HG03025 (cell line): Measurements from ENCODE around the gene GSTT2.
"Not testable (repeated sequence)": the region's sequence is repeated elsewhere in the genome, so short reads cannot be mapped to it uniquely, and the experiment has no call there.

Source experiments
- ATAC-seq: cut with Tn5 transposase; IDR thresholded peaks from one replicate; pipeline ENCODE4 v1.9.1; 2021; ENCODE audit warnings: mild to moderate bottlenecking, moderate library complexity; ENCODE audit not compliant: unreplicated experiment, low FRiP score

GSTT2 gene

GRCh38 chr22:23979557-23980240 lies at the start of gene GSTT2:
GSTT2 (plus strand) TSS chr22:23980134.
- ATAC-seq, result not testable (repeated sequence)

- no peak for ATAC-seq
These were observed 41.5 kb upstream of the GSTT2 start for GRCh38 chr22:23938328-23939016.

- no peak for ATAC-seq
These were observed 40.9 kb upstream of the GSTT2 start for GRCh38 chr22:23939017-23939357.

GRCh38 chr22:23940166-23940565 lies 39.8 kb upstream of the GSTT2 start:
- ATAC-seq, result not testable (repeated sequence)

GRCh38 chr22:23947391-23947790 lies 32.5 kb upstream of the GSTT2 start:
- not testable (repeated sequence) for ATAC-seq

DNA sequence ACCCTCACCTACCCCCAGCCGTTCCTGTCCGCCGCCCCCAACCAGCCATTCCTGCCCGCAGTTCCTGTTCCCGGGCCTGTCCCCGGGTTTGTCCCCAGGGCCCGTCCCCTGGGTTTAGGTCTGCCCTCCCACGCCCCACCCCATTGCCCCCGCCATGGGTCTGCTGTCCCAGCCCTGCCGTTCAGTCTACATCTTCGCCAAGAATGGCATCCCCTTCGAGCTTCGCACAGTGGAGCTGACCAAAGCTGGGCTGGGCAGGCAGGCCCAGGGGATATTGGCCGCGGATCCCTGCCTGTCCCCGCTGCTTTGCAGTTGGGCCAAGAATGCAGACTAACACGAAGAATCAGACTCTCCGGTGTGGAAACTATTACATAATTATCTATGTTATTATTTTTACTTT lies 30.2 kb upstream of the GSTT2 start:
- ATAC-seq, result not testable (repeated sequence)

GRCh38 chr22:23951383-23951782 lies 28.6 kb upstream of the GSTT2 start:
- ATAC-seq, result not testable (repeated sequence)

DNA sequence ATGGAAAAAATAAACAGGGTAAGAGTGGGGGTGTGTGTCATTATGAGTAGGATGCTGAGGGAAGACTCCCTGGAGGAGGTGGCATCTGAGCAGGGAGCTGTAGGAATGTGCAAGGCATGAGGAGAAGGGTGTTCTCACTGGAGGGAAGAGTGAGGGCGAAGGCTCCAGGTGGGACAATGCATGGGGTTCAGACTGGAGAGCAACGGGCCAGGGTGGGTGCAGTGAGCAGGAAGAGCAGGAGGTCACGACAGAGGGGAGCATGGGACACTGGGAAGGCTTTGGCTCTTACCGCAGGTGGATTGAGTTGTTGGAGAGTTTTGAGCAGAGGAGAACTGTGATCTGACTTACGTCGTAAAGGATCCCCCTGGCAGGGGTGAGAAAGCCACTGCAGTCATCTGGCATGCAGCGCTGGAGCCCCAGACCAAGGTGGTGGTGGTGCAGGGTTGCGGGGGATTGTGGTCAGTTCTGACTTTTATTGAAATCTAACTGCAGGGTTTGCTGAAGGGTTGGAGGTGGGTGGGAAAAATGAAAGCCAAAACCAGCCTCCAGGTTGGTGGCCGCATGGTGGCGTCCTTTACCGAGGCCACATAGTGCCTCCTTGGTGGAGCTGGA lies 27.0 kb upstream of the GSTT2 start:
- ATAC-seq, result not testable (repeated sequence)

DNA sequence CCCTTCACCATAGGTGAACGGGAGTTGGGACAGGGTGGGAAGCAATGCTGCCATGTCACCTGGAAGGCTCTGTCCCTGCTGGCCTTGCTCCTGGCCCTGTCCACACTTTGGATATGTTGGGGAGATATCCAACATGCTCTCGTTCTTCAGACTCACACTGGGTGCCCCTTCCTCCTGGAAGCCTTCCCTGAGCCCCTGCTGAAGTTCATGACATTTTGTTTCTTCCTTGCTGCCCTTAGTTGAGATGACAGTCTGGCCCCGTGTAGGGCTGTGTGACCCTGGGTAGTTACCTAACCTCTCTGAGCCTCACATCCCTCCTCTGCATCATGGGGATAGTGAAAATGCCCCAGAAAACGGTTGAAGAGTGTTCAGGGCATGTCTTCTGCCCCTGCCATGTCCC lies 26.4 kb upstream of the GSTT2 start:
- ATAC-seq, result not testable (repeated sequence)

DNA sequence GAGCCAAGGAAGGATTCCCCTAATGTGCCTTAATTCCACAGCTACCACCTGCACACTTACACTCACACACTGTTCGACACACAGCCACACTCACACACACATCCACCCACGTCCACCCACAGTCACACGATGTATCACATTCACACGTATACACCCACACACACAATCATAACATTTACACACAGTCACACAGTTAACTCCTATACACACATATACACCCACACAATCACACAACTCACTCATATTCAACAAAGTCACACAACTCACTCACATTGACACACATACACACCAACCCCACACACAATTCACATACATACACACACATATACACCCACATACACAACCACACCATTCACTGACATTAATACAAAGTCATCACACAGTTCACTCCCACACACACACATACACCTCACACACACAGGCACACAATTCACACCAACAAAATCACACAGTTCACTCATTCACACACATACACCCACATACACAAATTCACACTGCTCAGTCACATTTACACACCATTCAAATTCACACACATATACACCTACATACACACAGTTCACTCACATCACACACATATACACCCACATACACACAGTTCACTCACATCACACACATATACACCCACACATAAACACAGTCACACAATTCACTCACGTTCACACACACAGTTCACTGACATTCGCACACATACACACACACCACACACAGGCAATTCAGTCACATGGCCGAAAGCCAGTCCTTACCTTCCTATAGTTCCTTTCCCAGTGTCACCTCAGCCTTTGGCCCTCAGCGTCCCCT lies 25.5 kb upstream of the GSTT2 start:
- ATAC-seq, result not testable (repeated sequence)

DNA sequence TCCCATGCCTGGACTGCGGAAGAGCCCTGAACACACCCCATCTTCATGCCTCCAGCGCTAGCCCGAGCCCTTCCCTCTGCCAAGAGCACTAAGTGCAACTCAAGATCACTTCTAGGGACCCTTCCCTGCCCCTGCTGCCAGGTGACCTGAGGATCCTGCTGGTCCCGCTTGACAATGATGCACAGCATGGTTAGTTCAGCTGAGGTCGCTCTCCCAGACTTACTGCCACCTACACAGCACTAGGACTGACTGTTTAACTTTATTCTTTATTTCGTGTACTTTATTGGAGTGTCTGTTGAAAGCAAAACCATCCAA lies 25.0 kb upstream of the GSTT2 start:
- ATAC-seq, result not testable (repeated sequence)

DNA sequence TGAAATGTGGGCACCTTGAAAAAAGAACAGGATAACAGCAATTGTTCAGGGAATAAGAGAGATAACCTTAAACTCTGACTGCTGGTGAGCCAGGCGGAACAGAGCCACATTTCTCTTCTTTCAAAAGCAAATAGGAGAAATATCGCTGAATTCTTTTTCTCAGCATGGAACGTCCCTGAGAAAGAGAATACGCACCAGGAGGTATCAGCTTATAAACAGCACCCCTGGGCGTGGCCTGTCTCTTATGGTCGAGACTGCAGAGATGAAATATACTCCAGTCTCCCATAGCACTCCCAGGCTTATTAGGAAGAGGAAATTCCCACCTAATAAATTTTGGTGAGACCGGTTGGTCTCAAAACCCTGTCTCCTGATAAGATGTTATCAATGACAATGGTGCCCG lies 24.0 kb upstream of the GSTT2 start:
- ATAC-seq, result not testable (repeated sequence)

DNA sequence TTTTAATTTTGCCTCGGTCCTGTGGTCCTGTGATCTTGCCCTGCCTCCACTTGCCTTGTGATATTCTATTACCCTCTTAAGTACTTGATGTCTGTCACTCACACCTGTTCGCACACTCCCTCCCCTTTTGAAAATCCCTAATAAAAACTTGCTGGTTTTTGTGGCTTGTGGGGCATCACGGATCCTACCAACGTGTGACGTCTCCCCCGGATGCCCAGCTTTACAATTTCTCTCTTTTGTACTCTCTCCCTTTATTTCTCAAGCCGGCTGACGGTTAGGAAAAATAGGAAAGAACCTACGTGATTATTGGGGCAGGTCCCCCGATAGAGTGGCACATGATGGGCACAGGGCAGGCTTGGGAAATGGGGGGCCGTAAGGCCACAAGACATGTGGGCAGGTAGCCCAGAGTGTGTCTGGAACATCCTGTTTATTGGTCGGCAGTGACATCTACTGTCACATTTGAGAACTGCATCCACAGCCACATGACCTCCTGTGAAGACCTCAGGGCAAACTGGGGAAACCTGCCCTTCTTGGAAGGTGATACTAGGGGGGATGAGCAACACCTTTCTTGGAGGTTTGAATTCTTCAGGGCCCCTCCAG lies 23.5 kb upstream of the GSTT2 start:
- not testable (repeated sequence) for ATAC-seq

GRCh38 chr22:23961084-23961771 lies 18.7 kb upstream of the GSTT2 start, which contains the start of gene GSTT2B:
GSTT2B (minus strand) TSS chr22:23961195; CDS start chr22:23961131, 64 bp downstream.
- ATAC-seq, result not testable (repeated sequence)

GRCh38 chr22:23966094-23966493 lies 13.8 kb upstream of the GSTT2 start:
- not testable (repeated sequence) for ATAC-seq

- peak; percentile 82 for ATAC-seq
These were observed 13.4 kb upstream of the GSTT2 start, which contains the start of gene DDTL for GRCh38 chr22:23966568-23966967. DDTL (plus strand) TSS chr22:23966888; CDS start chr22:23966915, 27 bp downstream.

- ATAC-seq, result no peak
These were observed 10.9 kb upstream of the GSTT2 start for GRCh38 chr22:23969071-23969470.

- no peak for ATAC-seq
These were observed 9.7 kb upstream of the GSTT2 start for GRCh38 chr22:23970201-23970641.

DNA sequence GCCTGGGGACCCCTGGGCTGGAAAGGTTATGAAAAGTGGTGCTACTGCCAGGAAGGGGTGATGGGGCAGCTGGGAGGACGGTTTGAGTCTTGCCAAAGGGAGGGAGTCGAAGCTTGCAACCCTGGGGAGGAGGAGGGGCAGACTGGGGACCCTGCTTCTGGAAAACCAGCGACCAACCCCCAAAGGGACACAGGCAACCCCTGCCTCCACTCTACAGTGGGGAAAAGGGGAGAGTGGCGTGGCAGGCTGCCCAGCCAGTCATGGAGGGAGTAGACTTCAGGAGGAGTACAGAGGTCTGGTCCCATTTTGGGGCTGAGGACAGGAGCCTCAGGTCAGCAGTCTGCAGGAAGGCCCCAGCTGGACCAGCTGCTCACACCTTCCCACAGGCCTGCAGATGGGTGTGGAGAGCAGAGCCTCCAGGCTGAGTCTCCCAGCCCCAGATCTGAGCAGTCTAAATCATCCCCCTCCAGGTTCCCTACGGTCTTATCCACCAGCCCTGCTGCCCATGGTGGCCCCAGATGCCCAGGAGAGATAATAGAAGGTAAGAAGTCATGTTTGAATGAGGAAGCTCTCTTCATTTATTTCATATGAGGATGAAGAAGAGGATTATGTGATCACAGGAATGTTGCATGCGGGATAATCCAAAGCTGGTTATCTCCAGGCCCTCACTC lies 9.0 kb upstream of the GSTT2 start:
- ATAC-seq, result no peak
